ENCODE data around the gene ADAMTSL3. TPM values are rescaled to one million over a fixed set of nuclear protein-coding genes. Genes with fewer than 3 reads are reported as not detected.

The ADAMTSL3 gene
- total and polyA plus RNA-seq, 2 of the 8 experiments (the other 6 are each of a cell fraction or from before 2014, with no cell fraction given): 0.35 to 1.4 TPM

DNA sequence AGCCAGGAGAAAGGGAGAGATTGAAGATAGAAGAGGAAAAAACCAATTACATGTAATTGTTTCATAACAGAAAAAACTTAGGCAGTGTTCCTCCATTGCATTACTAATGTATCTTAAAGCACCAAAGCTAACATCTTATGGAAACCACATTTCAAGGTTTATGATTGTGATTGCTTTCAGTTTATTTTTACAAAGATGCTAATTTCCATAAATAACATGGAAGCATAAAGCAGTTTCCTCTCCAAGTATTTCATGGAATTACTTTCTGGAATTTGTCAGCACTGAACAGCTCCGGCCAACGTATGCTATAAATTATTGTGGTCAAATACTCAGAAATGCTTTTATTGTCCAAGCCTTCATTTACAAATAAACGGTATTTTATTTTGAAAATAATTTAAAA lies 11.6 kb downstream of the ADAMTSL3 start (continued):
- no peak for TF ChIP-seq TBP (IDR thresholded peaks at IDR 0.05; ENCODE audit: low read depth, low read length)
- no peak for TF ChIP-seq SIRT6 (IDR thresholded peaks at IDR 0.05; ENCODE audit: low read length)
- TF ChIP-seq FOSL1 (IDR thresholded peaks at IDR 0.05; ENCODE audit: insufficient read depth, low read depth, low read length): no peak
- TF ChIP-seq TAF7 (optimal IDR thresholded peaks at IDR 0.05; ENCODE audit: borderline replicate concordance, low read depth, low read length): no peak
- TF ChIP-seq HDAC2 (IDR thresholded peaks at IDR 0.05; ENCODE audit: borderline replicate concordance in 1 of 2, low read depth in 2 of 2, low read length in 2 of 2): no peak
- no peak for TF ChIP-seq CBX5 (IDR thresholded peaks at IDR 0.05; ENCODE audit: low read depth, low read length)
